Kidney (tissue), 14 donors: Measurements from ENCODE around the gene TRPC6. TPM values are rescaled to one million over a fixed set of nuclear protein-coding genes. Genes with fewer than 3 reads are reported as not detected.

ENCODE experiments used
- DNase-seq, 5 donors: peaks; one replicate each; pipeline ENCODE4 v3.0.0-alpha.2; 2013 to 2020
- FAIRE-seq: peaks from 2 replicates; lab custom pipeline; 2012; peaks lifted over from hg19 to GRCh38; lab: Jason Lieb, UNC
- H3K27ac ChIP-seq, 2 donors: one replicate each; pipeline ENCODE4 v1.7.0; 2013; ENCODE audit warnings: low read depth in 2 of 2, low read length in 2 of 2, inconsistent platforms in 1 of 2
- H3K27me3 ChIP-seq: one replicate; pipeline ENCODE4 v1.7.1; 2013; ENCODE audit warnings: low read length, inconsistent platforms; ENCODE audit not compliant: control insufficient read depth, insufficient read depth
- H3K36me3 ChIP-seq, 3 donors: one replicate each; pipeline versions ENCODE4 v1.7.0 to v1.7.1; 2013; ENCODE audit warnings: low read length in 3 of 3, control low read depth in 1 of 3, inconsistent platforms in 1 of 3; ENCODE audit not compliant: insufficient read depth in 3 of 3, control insufficient read depth in 2 of 3
- H3K4me1 ChIP-seq, 3 donors: one replicate each; pipeline versions ENCODE4 v1.7.0 to v1.7.1; 2013; ENCODE audit warnings: low read length in 3 of 3, inconsistent platforms in 1 of 3, low read depth in 1 of 3; ENCODE audit not compliant: control insufficient read depth in 2 of 3, insufficient read depth in 2 of 3
- H3K4me3 ChIP-seq, 3 donors: one replicate each; pipeline versions ENCODE4 v1.7.0 to v1.8.1; 2013; ENCODE audit warnings: low read length in 3 of 3, control low read depth in 1 of 3, inconsistent platforms in 1 of 3
- H3K9ac ChIP-seq, 3 donors: one replicate each; pipeline versions ENCODE4 v1.7.0 to v1.7.1; 2013; ENCODE audit warnings: low read length in 3 of 3, control low read depth in 1 of 3, inconsistent platforms in 1 of 3
- H3K9me3 ChIP-seq, 3 donors: one replicate each; pipeline versions ENCODE4 v1.7.0 to v1.7.1; 2013; ENCODE audit warnings: low read length in 3 of 3, control low read depth in 1 of 3, inconsistent platforms in 1 of 3; ENCODE audit not compliant: control insufficient read depth in 2 of 3, insufficient read depth in 1 of 3
- CTCF ChIP-seq: IDR thresholded peaks from 3 replicates; pipeline ENCODE4 v1.5.1; 2012; ENCODE audit warnings: mild to moderate bottlenecking, moderate library complexity, borderline replicate concordance; ENCODE audit not compliant: insufficient read depth; ENCODE audit errors: extremely low read depth
- intact Hi-C: fragments of 100-400 bp; cut with DNase I; formaldehyde crosslinking; loops from one replicate; pipeline ENCODE4 v1.11.1; 2022
- polyA plus RNA-seq: library from polyadenylated mRNA; stranded (reverse); fragments of 350-450 nt; fragmentation: Illumina TruSeq; extraction: RNeasy Lipid Tissue Mini Kit (QIAGEN cat#74804); gene quantifications from one replicate; pipeline ENCODE4 v1.2.3, GENCODE V29; 2014; ENCODE audit warnings: low read depth, low replicate concordance; ENCODE audit not compliant: insufficient read depth
- total RNA-seq: library from RNA; stranded (reverse); fragmentation: NEBNext Ultra II Directional; extraction: Animal tissue kit (Norgen Biotek cat#: 25700); gene quantifications from one replicate; pipeline ENCODE4 v1.2.1, GENCODE V29; 2021
- donor health status: control.
- donor health status: control.
- donor health status: control.
- donor health status: control.
- donor health status: control.
- donor health status: DM: yes; HTN: yes; CAD: no.
- donor health status: Normal renal cell carcinoma (clear cell type).

The TRPC6 gene
- total and polyA plus RNA-seq, 2 donors from 2014 or later, result 1.3 to 1.4 TPM

DNA sequence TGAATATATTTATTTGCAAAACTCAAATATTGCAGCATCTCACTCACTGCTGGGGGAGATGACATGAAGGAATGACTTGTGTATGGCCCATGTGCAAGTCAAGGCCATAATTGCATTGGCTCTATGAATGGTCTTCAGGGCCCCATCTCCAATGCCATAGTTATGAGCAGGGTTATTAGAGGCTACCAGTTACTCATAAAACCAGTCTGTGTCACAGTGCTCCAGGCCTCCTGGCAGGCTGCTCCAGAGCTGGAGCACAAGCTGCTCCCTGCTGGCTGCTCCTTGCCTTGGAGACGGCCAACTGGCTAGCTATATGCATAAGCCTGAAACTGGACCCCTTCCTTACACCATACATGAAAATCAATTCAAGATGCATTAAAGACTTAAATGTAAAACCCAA is 145.7 kb downstream of the TRPC6 start:
- intact Hi-C loops, result no loop called here

DNA sequence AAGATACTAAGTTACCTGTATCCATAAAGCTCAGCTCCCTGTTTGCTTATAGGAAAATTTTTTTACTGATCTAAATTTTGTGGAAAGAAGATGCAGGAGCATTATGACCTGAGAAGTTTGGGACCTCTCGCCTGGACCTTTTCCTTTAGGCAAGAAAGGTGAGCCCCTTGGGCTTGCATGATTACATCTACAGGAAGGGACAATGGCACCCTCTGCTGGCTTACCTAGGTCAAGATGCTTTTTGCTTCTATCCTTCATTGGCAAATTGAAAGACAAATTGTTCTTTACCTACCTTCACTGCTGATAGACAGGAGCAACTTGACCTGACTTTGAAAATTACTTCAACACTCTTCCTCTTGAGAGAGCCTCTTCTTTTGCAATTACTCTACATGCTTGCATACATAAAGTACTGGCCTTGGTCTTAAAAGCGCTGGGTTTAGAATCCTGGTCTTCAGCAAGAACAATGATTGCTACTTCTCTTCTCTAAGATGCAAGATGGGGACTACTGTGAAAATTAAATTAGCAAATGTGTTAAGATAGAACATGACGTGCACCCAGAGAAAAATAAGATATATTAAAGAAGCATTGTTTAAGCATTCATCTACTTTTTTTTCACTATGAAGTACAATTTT is 147.2 kb downstream of the TRPC6 start:
- TF ChIP-seq CTCF, result peak; percentile 54
- DNase-seq (peak in 3 of 5 donors; percentile 54 to 71 (median 62)), FAIRE-seq (no peak)
- intact Hi-C loops, result no loop called here
- Histone ChIP-seq H3K27ac (no peak overlapping the region), H3K27me3 (no peaks in the 10 kb centered on the region), H3K36me3 (no peaks in the 10 kb centered on the region), H3K4me1 (no peaks in the 10 kb centered on the region), H3K9ac (no peak overlapping the region), H3K9me3 (no peaks in the 10 kb centered on the region), H3K4me3 (no peak overlapping the region)

More for the DNA sequence above, 145.7 kb downstream of the TRPC6 start:
- H3K9me3 ChIP-seq, result no peaks in the 10 kb centered on the region
- no peak overlapping the region for H3K4me3 ChIP-seq
- H3K27me3 ChIP-seq, result no peaks in the 10 kb centered on the region
- H3K36me3 ChIP-seq, result no peaks in the 10 kb centered on the region
- DNase-seq (no peak), FAIRE-seq (no peak)
- no peak overlapping the region for H3K9ac ChIP-seq
- TF ChIP-seq CTCF, result no peak
- no peak overlapping the region for H3K27ac ChIP-seq
- H3K4me1 ChIP-seq, result peaks cover 0 to 3% (median 0%) of the 10 kb centered on the region in 3 donors

- intact Hi-C loops, result no loop called here
- FAIRE-seq (no peak), DNase-seq (no peak)
- Histone ChIP-seq H3K9me3 (no peaks in the 10 kb centered on the region), H3K4me3 (no peak overlapping the region), H3K4me1 (no peaks in the 10 kb centered on the region), H3K27me3 (no peaks in the 10 kb centered on the region), H3K36me3 (no peaks in the 10 kb centered on the region), H3K9ac (no peak overlapping the region), H3K27ac (no peak overlapping the region)
- TF ChIP-seq CTCF, result no peak
These were observed 148.3 kb downstream of the TRPC6 start for GRCh38 chr11:101435408-101435973.
